Ishikawa (cell line): Measurements from ENCODE around the gene PEAK3.

ENCODE experiments used
- CREB1 ChIP-seq: IDR thresholded peaks from 2 replicates; pipeline ENCODE4 v1.6.1; 2012; ENCODE audit warnings: low read depth
- FOXM1 ChIP-seq: IDR thresholded peaks from 2 replicates; pipeline ENCODE4 v1.6.1; 2012; ENCODE audit warnings: low read depth, borderline replicate concordance
- REST ChIP-seq: IDR thresholded peaks from 2 replicates; pipeline ENCODE4 v1.6.1; 2012; ENCODE audit warnings: low read depth, mild to moderate bottlenecking
- TAF1 ChIP-seq: IDR thresholded peaks from 2 replicates; pipeline ENCODE4 v1.6.1; 2012; ENCODE audit warnings: low read depth, mild to moderate bottlenecking
- USF1 ChIP-seq: IDR thresholded peaks from 2 replicates; pipeline ENCODE4 v1.6.1; 2012

GRCh38 chr19:2296141-2296540, 14.2 kb upstream of the PEAK3 start:
- TF ChIP-seq CREB1 (no peak), USF1 (no peak), FOXM1 (no peak), TAF1 (no peak), REST (no peak)
